Activated T-cell treated with anti-CD3 and anti-CD28 coated beads for 1 hour (primary cell): ENCODE results near the gene SPEN.
"Not testable (repeated sequence)": the region's sequence is repeated elsewhere in the genome, so short reads cannot be mapped to it uniquely, and the experiment has no call there.

Source experiments
- DNase-seq: peaks from one replicate; pipeline ENCODE4 v3.0.0-alpha.2; 2020; ENCODE audit warnings: low read depth

Gene SPEN

DNA sequence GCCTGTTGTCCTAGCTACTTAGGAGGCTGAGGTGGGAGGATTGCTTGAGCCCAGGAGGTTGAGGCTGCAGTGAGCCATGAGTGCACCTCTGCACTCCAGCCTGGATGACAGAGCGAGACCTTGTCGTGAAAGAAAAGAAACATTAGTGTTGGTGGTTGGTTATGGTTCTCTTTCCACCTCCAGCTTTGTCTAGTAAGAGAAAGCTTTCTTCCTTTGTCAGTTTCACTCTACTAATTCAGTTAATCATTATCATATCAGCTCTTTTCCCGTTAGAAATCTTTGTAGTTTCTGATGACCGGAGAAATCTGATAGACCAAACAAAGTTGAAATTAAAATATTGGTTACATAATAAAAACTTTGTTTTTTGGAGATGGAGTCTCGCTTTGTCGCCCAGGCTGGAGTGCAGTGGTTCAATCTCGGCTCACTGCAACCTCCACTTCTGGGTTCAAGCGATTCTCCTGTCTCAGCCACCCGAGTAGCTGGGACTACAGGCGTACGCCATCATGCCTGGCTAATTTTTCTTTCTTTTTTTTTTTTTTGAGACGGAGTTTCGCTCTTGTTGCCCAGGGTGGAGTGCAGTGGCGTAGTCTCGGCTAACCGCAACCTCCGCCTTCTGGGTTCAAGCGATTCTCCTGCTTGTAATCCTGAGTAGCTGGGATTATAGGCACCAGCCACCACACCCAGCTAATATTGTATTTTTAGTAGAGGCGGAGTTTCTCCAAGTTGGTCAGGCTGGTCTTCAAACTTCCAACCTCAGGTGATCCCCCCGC is 49.5 kb downstream of the SPEN start:
- DNase-seq, result not testable (repeated sequence)

DNA sequence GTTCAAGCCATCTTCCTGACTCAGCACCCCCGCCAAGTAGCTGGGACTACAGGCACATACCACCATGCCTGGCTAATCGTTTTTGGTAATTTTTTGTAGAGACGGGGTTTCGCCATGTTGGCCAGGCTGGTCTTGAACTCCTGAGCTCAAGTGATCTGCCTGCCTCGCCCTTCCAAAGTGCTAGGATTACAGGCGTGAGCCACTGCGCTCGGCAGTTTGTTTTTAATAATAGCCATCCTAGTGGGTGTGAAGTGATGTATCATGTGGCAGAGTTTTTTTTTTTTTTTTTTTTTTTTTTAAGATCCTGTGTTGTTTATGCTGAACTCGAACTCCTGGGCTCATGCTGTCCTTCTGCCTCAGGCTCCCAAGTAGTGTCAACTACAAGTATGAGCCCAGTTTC is 51.8 kb downstream of the SPEN start:
- no peak for DNase-seq

DNA sequence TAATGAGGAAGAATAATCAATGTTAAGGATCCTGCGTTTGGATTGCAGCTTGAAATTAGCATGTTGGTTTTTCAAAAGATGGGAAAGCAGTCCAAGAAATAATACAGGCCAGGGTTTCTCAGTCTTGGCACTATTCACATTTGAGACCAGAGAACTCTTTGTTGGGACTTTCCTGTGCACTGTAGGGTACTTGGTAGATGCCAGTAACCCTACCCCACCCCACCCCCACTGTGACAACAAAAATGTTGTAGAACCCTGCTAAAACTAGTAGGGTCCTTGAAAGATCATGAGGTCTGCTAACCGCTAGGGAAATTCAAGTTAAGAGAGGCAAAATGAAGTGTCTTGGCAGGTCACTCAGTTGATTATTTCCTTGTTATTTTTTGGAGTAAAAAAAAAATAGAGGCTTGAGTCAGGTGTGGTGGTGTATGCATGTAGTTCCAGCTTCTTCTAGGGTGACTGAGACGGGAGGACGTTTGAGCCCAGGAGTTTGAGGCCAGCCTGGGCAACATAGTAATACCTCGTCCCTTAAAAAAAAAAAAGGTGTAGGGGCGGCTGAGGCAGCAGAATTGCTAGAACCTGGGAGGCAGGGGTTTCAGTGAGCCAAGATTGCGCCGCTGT is 53.3 kb downstream of the SPEN start:
- DNase-seq, result no peak

GRCh38 chr1:15902882-15903281 is 55.4 kb downstream of the SPEN start:
- no peak for DNase-seq

GRCh38 chr1:15908597-15908996 is 61.1 kb downstream of the SPEN start:
- DNase-seq, result no peak

GRCh38 chr1:15911141-15911540 is 63.6 kb downstream of the SPEN start:
- no peak for DNase-seq

DNA sequence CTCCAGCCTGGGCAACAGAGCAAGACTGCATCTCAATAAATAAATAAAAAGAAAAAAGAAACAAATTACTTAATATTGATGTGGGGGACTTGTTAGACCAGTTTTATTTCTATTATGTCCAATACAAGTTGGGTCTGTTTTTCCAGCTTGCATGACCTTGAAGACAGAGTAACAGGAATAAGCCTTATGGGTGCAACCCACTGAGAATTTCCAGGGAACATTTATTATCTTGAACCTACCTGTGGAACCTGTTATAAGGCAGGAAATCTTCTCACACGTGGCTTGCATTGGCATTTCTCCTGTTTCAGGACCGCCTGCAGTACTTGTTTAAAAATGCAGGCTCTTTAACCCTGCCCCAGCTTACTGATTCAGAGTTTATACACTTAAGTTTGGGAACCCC is 64.4 kb downstream of the SPEN start:
- DNase-seq, result no peak

DNA sequence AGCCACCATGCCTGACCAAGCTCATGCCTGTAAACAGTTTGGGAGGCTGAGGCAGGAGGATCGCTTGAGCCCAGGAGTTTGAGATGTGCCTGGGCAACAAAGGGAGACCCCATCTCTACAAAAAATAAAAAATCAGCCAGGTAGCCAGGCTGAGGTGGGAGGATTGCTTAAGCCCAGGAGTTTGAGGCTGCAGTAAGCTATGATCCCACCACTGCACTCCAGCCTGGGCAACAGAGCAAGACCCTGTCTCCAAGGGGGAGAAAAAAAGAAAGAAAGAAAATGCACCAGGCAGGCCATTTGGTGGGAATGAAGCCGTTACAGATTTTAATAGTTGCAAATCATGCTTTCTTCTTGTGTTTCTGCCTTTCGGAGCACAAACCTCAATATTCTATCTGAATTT is 66.1 kb downstream of the SPEN start:
- not testable (repeated sequence) for DNase-seq

- DNase-seq, result no peak
Observed at GRCh38 chr1:15915991-15916390, 68.5 kb downstream of the SPEN start.

DNA sequence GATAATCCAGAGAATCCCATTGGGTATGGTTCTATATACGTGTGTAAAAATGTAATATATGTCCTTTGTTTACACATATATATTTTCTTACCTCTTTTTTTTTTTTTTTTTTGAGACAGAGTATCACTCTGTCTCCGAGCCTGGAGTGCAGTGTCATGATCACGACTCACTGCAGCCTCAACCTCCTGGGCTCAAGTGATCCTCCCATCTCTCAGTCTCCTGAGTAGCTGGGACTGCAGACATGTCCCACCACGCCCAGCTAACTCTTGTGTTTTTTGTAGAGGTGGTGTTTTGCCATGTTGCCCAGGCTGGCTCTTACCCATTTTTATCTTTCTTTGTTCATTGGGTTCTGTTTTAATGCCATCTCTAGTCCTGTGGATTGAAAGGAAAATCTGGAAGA is 68.9 kb downstream of the SPEN start:
- no peak for DNase-seq

- no peak for DNase-seq
Observed at GRCh38 chr1:15916916-15917315, 69.4 kb downstream of the SPEN start.

GRCh38 chr1:15918962-15919715 is 71.6 kb downstream of the SPEN start:
- DNase-seq, result no peak

- DNase-seq, result no peak
Observed at GRCh38 chr1:15923241-15923640, 75.7 kb downstream of the SPEN start.

DNA sequence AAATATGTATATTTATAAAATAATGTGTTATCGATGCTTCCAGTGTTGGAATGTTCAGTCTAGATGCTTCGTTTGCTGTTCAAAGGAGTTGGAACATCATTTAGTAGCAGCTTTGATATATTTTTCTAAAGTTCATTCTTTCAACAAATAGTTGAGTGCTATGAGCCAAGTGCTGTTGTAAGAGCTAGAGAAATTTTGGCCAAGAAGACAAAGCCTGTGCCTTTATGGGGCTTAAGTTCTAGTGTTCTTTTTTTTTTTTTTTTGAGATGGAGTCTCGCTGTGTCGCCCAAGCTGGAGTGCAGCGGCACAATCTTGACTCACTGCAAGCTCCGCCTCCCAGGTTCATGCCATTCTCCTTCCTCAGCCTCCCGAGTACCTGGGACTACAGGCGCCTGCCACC is 78.9 kb downstream of the SPEN start:
- not testable (repeated sequence) for DNase-seq

- no peak for DNase-seq
Observed at GRCh38 chr1:15928971-15929965, 81.8 kb downstream of the SPEN start.

DNA sequence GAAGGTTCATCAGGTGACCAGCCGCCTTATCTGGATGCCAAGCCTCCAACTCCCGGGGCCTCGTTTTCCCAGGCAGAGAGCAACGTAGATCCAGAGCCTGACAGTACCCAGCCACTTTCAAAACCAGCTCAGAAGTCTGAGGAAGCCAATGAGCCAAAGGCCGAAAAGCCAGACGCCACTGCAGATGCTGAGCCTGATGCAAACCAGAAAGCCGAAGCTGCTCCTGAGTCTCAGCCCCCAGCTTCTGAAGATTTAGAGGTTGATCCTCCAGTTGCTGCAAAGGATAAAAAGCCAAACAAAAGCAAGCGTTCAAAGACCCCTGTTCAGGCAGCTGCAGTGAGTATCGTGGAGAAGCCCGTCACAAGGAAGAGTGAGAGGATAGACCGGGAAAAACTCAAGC is 83.9 kb downstream of the SPEN start:
- no peak for DNase-seq

DNA sequence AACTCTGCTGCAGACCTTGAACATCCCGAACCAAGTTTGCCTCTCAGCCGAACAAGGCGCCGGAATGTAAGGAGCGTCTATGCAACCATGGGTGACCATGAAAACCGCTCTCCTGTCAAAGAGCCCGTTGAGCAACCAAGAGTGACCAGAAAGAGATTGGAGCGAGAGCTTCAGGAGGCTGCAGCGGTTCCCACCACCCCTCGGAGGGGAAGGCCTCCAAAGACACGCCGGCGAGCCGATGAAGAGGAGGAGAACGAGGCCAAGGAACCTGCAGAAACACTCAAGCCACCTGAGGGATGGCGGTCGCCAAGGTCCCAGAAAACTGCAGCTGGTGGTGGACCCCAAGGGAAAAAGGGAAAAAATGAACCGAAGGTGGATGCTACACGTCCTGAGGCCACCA is 84.4 kb downstream of the SPEN start:
- no peak for DNase-seq

DNA sequence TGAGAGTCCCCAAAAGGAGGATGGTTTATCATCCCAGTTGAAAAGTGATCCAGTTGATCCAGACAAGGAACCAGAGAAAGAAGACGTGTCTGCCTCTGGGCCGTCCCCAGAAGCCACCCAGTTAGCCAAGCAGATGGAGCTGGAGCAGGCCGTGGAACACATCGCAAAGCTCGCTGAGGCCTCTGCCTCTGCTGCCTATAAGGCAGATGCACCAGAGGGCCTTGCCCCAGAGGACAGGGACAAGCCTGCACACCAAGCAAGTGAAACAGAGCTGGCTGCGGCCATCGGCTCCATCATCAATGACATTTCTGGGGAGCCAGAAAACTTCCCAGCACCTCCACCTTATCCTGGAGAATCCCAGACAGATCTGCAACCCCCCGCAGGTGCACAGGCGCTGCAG is 85.1 kb downstream of the SPEN start:
- DNase-seq, result no peak

- no peak for DNase-seq
Observed at GRCh38 chr1:15933684-15934083, 86.2 kb downstream of the SPEN start.

- no peak for DNase-seq
Observed at GRCh38 chr1:15934211-15935055, 86.9 kb downstream of the SPEN start.
